ENCODE data around the gene NFIX.

NFIX gene

GRCh38 chr19:13104848-13105711, 109.8 kb downstream of the NFIX start:
- peak; percentile 42 for DNase-seq (ENCODE audit: low spot score)

GRCh38 chr19:13109361-13110098, 114.3 kb downstream of the NFIX start:
- DNase-seq (ENCODE audit: low spot score): no peak

GRCh38 chr19:13110099-13110610, 114.9 kb downstream of the NFIX start:
- no peak for DNase-seq (ENCODE audit: low spot score)

DNA sequence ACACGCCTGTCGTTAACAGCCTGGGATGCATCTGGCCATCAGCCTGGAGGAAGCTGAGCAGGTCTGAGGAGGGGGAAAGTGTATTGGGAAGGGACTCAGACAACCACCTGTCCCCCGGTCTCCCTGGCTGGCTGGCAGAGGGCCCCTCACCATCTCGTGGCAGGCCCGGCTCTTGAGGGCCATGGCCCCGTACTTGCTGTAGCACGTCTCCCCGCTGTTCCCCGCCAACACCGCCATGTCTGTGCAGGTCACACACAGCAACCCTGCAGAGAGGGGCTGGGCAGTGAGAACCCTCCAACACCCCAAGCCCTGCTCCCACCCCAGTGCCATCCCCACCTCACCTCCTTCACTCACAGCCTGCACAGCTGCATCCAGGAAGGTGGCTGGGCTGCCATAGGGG, 117.3 kb downstream of the NFIX start:
- DNase-seq (ENCODE audit: low spot score): no peak

GRCh38 chr19:13115936-13116281, 120.6 kb downstream of the NFIX start:
- DNase-seq (ENCODE audit: low spot score): no peak

DNA sequence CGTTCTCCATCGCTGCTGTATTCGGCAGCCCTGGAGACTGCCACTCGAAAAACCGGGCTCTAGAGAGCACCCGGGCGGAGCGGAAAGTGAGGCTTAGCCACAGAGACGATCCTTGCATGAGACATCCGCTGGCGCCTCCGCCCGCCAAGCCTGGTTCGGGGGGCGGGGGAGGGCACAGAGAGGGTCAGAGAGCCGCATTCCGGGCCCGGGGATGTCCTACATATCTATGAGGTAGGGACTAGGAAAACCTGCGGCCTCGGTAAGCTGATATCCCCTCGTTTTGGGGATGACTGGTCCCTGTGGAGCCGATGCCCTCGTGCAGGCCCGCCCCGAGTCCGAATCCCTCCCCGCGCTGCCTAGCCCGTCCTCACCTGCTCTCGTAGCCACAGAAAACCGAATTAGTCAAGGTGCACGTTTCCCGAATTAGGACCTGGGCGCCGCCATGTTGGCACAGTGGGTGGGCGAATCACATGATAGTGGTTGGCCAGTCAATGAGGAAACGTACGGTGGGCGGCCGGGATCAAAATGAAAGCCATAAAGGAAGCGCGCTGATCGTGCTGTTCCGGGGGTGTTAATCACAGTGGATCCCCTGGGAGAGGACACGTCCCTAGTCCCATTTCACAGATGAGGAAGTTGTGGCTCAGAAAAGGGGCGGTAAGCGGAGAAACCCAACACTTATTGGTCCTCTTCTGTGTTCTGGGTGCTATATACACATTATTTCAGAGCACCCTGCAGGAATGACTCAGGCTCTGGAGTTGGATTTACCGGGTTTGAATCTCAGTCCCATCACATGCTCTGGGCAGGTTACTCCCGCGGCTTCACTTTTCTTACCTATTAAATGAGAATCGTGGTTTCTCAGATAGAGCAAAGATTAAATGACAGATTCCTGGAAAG, 121.3 kb downstream of the NFIX start, which contains the start of gene TRMT1:
TSS of gene TRMT1 (minus strand) at position 459 of the 894 bp plus-strand sequence. CDS start at position 118, 341 bp downstream.
- peak; percentile 96 for DNase-seq (ENCODE audit: low spot score)

- no peak for DNase-seq (ENCODE audit: low spot score)
Measured at GRCh38 chr19:13117176-13117771, 122.0 kb downstream of the NFIX start.

DNA sequence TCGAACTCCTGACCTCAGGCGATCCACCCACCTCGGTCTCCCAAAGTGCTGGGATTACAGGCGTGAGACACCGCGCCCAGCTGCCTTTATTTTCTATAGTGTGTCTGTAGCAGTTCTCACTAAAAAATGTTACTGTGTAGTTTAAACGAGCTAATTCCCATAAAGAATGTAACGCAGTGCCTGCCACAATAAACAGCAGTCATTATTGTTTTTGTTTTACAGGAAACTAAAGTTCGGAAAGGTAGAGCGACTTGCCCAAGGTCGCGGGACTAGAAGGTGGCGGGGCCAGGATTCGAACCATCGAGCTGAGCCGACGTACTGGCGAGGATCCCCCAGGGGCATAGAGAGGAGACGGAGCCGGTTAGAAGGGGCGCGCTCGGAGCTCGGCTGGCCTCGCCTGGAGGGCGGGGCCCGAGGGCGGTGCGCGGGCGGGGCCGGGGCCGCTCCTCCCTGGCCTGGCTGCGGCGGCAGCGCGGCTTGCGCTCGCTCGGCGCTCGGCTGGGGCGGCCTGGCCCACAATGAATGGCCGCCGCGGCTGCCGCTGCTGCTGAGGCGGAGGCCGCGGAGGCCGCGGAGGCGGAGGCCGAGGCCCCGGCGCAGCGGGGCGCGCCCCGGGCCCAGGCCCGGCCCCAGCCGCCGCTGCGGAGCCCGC, 122.6 kb downstream of the NFIX start, which contains the start of gene NACC1:
TSS of gene NACC1 (plus strand) at position 493 of the 652 bp plus-strand sequence. CDS start 16,944 bp downstream, outside the sequence.
- DNase-seq (ENCODE audit: low spot score): peak; percentile 94

DNA sequence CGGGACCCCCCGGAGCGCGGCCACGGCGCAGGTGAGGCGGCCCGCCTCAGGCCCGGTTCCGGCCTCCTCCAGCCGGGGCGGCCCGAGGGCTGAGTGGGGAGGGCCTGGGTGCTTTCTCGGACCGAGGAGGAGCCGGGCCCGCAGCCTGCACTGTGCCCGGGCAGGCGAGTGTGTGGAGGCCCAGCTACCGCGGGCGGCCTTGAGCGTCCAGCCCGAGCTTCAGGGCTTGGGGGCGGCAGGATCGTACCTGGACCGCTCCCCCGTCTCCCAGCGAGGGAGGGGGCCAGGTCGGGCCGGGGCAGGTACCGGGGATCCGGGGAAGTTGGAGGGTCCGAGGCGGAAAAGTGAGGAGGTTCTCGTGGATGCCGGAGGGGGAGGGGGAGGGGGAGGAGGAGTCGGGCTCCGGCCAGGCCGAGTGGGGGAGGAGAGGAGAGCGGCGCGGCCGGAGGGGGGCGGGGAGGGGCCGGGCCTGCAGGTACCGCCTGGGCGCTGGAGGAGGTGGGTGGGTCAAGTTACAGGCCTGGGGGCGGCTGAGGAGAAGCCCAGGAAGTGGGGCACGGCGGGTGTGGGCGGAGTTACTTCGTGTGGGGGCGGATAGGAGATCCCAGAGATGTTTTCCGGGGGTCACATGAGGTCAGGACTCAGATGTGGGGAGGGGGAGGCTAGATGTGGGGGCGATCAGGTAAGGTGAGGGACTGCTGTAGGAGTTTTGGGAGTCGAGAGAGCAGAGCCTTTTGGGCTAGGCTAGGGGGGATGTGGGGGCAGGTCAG, 123.3 kb downstream of the NFIX start:
- DNase-seq (ENCODE audit: low spot score): peak; percentile 88

- no peak for DNase-seq (ENCODE audit: low spot score)
Measured at GRCh38 chr19:13119627-13120026, 124.4 kb downstream of the NFIX start.

DNA sequence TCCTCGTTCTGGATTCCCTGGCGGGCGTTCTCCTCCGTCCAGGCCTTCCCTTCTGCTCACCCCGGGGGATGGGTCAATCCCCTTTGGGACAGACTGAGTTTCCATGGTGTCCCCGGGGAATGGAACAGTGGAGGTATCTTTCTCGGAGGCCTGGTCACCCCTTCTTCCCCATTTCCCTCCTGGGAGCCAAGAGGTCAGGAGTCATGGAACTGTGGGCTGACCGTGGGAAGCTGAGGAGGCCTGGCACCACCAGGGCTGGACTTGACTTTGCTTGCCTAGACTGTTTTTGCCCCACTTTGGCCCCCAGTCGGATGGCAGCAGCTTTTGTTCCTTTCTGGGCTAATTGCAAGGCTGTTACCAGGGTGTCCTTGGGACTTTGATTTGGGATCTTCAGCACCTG, 124.8 kb downstream of the NFIX start:
- no peak for DNase-seq (ENCODE audit: low spot score)

- DNase-seq (ENCODE audit: low spot score): no peak
Measured at GRCh38 chr19:13120817-13121216, 125.5 kb downstream of the NFIX start.

DNA sequence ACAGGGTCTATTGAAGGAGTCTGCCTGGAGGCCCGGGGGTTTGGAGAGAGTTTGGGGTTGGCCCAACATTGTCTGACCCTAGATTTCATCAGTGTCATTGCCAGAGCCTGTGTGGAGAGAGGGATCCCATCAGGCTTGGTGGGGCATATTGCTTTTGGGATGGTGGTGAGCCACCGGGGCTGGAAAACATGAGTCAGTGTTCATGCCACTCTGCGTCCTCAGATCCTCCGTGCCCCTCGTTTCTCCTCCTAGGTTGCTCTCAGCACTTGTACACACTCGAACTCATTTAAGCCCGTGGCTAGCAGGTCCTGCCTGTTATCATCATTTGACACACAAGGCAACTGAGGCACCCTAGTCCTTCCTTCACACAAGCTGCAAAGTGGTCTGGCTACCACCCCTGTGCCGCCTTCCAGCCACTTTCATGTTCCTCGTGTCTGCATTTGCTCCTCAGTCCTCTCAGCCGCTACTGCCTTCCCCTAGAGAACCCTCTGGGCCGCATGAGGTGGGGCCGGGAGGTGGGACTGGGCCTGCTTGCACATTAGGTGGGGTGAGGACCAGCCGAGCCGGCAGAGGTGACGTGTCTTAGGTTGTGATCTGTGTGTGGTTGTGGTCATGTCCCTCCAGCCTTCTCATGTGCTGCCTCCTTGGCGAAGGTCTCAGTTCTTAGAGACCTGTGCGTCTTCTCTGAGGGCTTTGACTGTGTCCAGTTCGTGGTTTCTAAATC, 126.4 kb downstream of the NFIX start:
- DNase-seq (ENCODE audit: low spot score): no peak

DNA sequence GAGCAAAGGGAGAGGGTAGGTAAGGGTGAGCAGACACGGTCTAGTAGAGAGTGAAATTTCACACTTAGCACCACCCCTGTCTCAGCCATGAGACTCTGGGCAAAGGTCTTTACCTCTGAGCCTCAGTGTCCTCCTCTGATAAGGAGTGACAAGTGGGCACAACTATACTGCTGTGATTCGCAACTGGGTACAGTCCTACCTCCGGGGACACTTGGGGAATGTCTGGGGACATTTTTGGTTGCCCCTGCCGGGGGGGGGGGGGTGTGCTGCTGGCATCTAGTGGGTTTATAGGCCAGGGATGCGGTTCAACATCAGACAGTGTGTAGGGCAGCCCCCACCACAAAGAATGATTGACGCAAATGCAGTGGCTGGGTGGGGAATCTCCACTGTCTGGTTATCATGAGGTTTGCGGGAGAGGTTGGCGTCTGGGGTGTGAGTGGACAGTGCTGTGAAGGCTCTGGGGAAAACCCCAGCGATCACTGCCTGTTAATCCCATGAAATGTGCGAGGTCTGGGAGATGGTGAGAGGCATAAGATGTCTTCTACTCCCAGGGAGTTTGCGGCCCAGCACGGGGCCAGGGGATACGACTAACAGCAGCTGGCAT, 127.1 kb downstream of the NFIX start:
- no peak for DNase-seq (ENCODE audit: low spot score)

DNA sequence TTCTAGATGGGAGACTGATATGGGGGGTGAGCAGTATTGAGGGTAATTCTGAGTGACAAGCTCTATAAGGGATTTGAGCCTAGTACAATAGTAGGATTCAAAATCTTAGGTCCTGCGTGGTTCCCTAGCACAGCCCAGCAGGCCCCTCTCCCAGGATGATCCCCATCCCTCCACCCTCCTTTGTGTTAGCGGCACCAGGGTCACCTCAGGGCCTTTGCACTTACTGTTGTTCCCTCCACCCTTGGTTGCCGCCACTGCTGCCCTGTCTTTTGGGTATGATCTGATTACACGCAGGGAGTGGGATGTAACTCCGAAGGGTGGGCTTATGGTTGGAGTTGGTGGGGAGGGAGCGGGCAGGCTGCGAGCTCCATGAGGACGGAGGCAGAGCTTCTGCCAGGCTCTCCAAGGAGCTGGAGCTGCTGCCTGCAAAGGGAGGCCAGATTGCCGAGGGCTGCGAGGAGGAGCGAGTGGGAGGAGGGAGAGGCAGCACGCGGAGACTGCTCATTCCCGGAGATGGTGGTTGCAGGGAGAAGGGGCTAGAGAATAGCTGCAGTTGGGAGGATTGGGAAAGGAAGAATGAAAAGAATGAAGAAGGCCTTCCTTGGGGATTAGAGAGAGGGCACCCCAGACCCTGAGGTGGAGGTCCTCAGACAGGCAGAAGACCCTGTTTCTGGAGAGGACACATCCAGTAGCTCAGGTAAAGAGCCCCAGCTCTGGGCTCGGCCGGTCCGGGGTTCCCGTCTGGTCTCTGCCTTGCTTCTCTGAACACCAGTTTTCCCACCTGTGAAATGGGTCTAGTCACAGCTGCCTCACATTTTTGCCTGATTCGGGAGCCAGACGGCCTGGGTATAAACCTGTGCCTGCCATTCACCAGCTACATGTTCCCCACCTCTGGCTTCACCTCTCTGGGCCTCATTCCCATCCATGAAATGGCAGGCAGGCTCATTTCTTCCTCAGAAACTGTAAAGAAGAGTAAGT, 128.0 kb downstream of the NFIX start:
- no peak for DNase-seq (ENCODE audit: low spot score)

DNA sequence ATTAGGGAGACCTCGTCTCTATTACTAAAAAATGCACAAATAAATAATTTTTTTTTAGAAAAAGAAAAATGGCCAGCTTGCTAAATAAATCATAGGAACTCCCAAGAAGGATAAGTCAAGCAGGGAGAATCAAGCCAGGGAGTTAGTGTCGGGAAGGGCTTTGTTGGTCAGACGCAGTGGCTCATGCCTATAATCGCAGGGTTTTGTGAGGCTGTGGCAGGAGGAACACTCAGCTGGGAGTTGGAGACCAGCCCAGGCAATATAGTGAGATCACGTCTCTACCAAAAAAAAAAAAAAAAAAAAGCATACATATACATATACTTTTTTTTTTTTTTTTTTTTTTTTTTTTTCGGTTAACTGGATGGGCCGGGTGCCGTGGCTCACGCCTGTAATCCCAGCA, 131.8 kb downstream of the NFIX start:
- DNase-seq (ENCODE audit: low spot score): no peak

DNA sequence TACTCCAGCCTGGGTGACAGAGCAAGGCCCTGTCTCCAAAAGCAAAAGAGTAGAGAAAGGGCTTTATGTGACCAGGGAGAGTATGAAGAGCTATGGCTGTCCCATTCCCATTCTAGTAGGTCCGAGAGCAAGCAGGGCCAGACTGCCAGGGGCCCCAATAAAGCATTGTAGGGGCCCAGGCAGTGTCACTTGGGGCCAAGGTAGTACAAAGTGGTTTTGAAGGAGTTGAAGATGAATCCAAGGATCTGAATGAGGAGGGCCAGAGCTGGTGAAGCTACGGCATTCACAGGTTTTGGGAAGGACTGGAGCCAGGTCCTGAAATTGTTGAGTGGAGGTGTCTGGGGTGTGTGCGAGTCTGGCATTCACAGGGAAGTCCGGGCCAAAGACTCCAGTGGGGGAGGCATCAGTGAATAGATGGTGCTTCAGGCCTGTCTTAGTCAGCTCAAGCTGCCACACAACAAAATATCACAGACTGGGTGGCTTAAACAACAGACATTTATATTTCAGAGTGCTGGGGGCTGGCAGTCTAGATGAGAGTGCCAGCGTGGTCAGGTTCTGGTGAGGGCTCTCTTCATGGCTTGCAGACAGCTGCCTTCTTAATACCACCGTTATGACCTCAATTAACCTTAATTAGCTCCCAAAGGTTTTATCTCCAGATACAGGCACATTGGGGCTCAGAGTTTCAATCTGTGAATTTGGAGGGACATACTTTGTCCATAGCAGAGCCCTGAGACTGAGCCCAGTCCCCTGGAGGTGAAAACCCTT, 132.7 kb downstream of the NFIX start:
- DNase-seq (ENCODE audit: low spot score): no peak

Measured in ecto neural progenitor cell (in vitro differentiated cells).